SK-N-SH (cell line): Measurements from ENCODE around the gene FRMPD4. TPM values are rescaled to one million over a fixed set of nuclear protein-coding genes. Genes with fewer than 3 reads are reported as not detected.
A peak's percentile ranks its signal among the peaks of the same experiment; 100 is the strongest.

Source experiments
- CTCF ChIA-PET: fragments of 300-600, 350-600 bp; formaldehyde crosslinking; extraction: SDS; loops from one replicate; lab custom pipeline; 2021; lab: Yijun Ruan, JAX
- POLR2A ChIA-PET: fragments of 350-600 bp; sonication (Branson Sonifier 250); formaldehyde crosslinking; extraction: SDS; loops from one replicate; lab custom pipeline; 2020; ENCODE audit warnings: antibody characterized with exemption, inconsistent platforms; lab: Yijun Ruan, JAX
- DNase-seq: peaks from one replicate; pipeline ENCODE4 v3.0.0; 2012
- H2AFZ ChIP-seq: fragments of 200-600 bp; sonication (generic); 2 replicates; pipeline ENCODE4 v1.8.1; 2016; ENCODE audit warnings: antibody characterized with exemption, mild to moderate bottlenecking, low read depth
- H3F3A ChIP-seq: fragments of 200-600 bp; sonication (generic); replicated peaks from 2 replicates; pipeline ENCODE3; 2016; ENCODE audit warnings: antibody characterized with exemption, mild to moderate bottlenecking; ENCODE audit not compliant: insufficient read depth
- H3K27ac ChIP-seq, 2 experiments: fragments of 200-500 bp in 1 of 2; fragments of 200-600 bp in 1 of 2; sonication (Bioruptor generic) in 1 of 2; sonication (generic), shearing (Covaris generic) in 1 of 2; 2 replicates each; pipeline versions ENCODE4 v1.5.1 to v1.6.1; 2014 to 2016; ENCODE audit warnings: low read depth in 2 of 2, inconsistent platforms in 1 of 2, low read length in 1 of 2, mild to moderate bottlenecking in 1 of 2, mixed read lengths in 1 of 2
- H3K27me3 ChIP-seq: fragments of 200-600 bp; sonication (generic), shearing (Covaris generic); 2 replicates; pipeline ENCODE4 v1.6.1; 2016; ENCODE audit warnings: mixed run types; ENCODE audit not compliant: insufficient read depth
- H3K36me3 ChIP-seq, 2 experiments: fragments of 200-500 bp in 1 of 2; fragments of 200-600 bp in 1 of 2; sonication (Bioruptor generic) in 1 of 2; sonication (generic) in 1 of 2; replicated peaks in 1 of 2; 2 replicates each; pipeline versions ENCODE3 to v1.5.1; 2014 to 2016; ENCODE audit warnings: low read length in 1 of 2, mild to moderate bottlenecking in 1 of 2; ENCODE audit not compliant: insufficient read depth in 2 of 2, control insufficient read depth in 1 of 2
- H3K4me1 ChIP-seq, 2 experiments: fragments of 200-500 bp in 1 of 2; fragments of 200-600 bp in 1 of 2; sonication (Bioruptor generic) in 1 of 2; sonication (generic), shearing (Covaris generic) in 1 of 2; 2 replicates each; pipeline versions ENCODE4 v1.5.1 to v1.6.1; 2014 to 2016; ENCODE audit warnings: low read depth in 1 of 2, low read length in 1 of 2, mixed run types in 1 of 2; ENCODE audit not compliant: insufficient read depth in 2 of 2, control insufficient read depth in 1 of 2
- H3K4me2 ChIP-seq: fragments of 200-600 bp; sonication (generic), shearing (Covaris generic); 2 replicates; pipeline ENCODE4 v1.6.1; 2017; ENCODE audit warnings: mixed run types
- H3K4me3 ChIP-seq, 2 experiments: fragments of 200-500 bp in 1 of 2; fragments of 200-600 bp in 1 of 2; sonication (Bioruptor generic) in 1 of 2; sonication (generic), shearing (Covaris generic) in 1 of 2; 2 replicates each; pipeline versions ENCODE4 v1.5.1 to v1.8.1; 2014 to 2016; ENCODE audit warnings: low read depth in 2 of 2, inconsistent platforms in 1 of 2, low read length in 1 of 2, mild to moderate bottlenecking in 1 of 2, mixed read lengths in 1 of 2, moderate library complexity in 1 of 2
- H3K79me2 ChIP-seq: fragments of 200-600 bp; sonication (generic); 2 replicates; pipeline ENCODE4 v1.8.1; 2017; ENCODE audit warnings: mild to moderate bottlenecking; ENCODE audit not compliant: insufficient read depth
- H3K9ac ChIP-seq: fragments of 200-600 bp; sonication (generic); 2 replicates; pipeline ENCODE4 v1.6.1; 2017; ENCODE audit warnings: mixed run types
- H3K9me2 ChIP-seq: fragments of 200-600 bp; sonication (generic); 2 replicates; pipeline ENCODE4 v1.6.1; 2017; ENCODE audit warnings: mixed run types
- H3K9me3 ChIP-seq: fragments of 200-600 bp; sonication (generic); 2 replicates; pipeline ENCODE4 v1.6.1; 2017; ENCODE audit warnings: mixed run types, mild to moderate bottlenecking, moderate library complexity
- H4K20me1 ChIP-seq: fragments of 200-600 bp; sonication (generic); 2 replicates; pipeline ENCODE4 v1.6.1; 2017; ENCODE audit warnings: mild to moderate bottlenecking, mixed run types; ENCODE audit not compliant: insufficient read depth
- CTCF ChIP-seq: fragments of 200-600 bp; sonication (generic); IDR thresholded peaks from 2 replicates; pipeline ENCODE4 v1.6.1; 2017; ENCODE audit warnings: antibody characterized with exemption, mild to moderate bottlenecking, moderate library complexity
- EP300 ChIP-seq, 2 experiments: IDR thresholded peaks; 2 replicates each; pipeline versions ENCODE4 v1.4.0 to v1.6.1; 2012; ENCODE audit warnings: borderline replicate concordance in 1 of 2, low read depth in 1 of 2, low read length in 1 of 2
- EZH2phosphoT487 ChIP-seq: fragments of 200-600 bp; sonication (generic); IDR thresholded peaks from 2 replicates; pipeline ENCODE4 v1.6.1; 2017; ENCODE audit warnings: low read depth, mixed run types, mild to moderate bottlenecking, antibody characterized with exemption, moderate library complexity, borderline replicate concordance
- FOSL2 ChIP-seq: IDR thresholded peaks from 2 replicates; pipeline ENCODE4 v1.4.0; 2012; ENCODE audit warnings: low read depth, mild to moderate bottlenecking, moderate library complexity, borderline replicate concordance
- MEF2A ChIP-seq: IDR thresholded peaks from 2 replicates; pipeline ENCODE4 v1.4.0; 2012; ENCODE audit warnings: low read depth, borderline replicate concordance
- MXI1 ChIP-seq: IDR thresholded peaks from 2 replicates; pipeline ENCODE4 v1.6.1; 2012; ENCODE audit warnings: mild to moderate bottlenecking, low read depth, low read length, improper control_type of control experiment
- RAD21 ChIP-seq: IDR thresholded peaks from 2 replicates; pipeline ENCODE4 v1.6.1; 2012; ENCODE audit warnings: mild to moderate bottlenecking, low read length
- RCOR1 ChIP-seq: fragments of 150-350 bp; IDR thresholded peaks from 2 replicates; pipeline ENCODE4 v1.6.1; 2017; ENCODE audit warnings: antibody characterized with exemption, low read length
- SMC3 ChIP-seq: IDR thresholded peaks from 2 replicates; pipeline ENCODE4 v1.6.1; 2012; ENCODE audit warnings: low read depth, low read length, improper control_type of control experiment
- TCF12 ChIP-seq: IDR thresholded peaks from 2 replicates; pipeline ENCODE4 v1.4.0; 2012
- USF1 ChIP-seq: IDR thresholded peaks from 2 replicates; pipeline ENCODE4 v1.4.0; 2012; ENCODE audit warnings: low read depth, borderline replicate concordance
- USF2 ChIP-seq: fragments of 150-350 bp; IDR thresholded peaks from 2 replicates; pipeline ENCODE4 v1.6.1; 2017; ENCODE audit warnings: antibody characterized with exemption, low read length, low read depth, borderline replicate concordance
- WGBS: methylation state at CpG from one replicate; pipeline ENCODE4 v1.1.6; 2017; ENCODE audit warnings: low lambda C conversion rate; 5-methylcytosine and 5-hydroxymethylcytosine counted together
- polyA plus RNA-seq, 3 experiments: library from polyadenylated mRNA; depleted of rRNA; stranded (reverse); fragments of >200 nt; gene quantifications; 2 replicates each; pipeline ENCODE4 v1.2.3, GENCODE V29; 2012

The FRMPD4 gene
- polyA plus RNA-seq, 1 of the 3 experiments (the other 2 are of a cell fraction), result not detected

GRCh38 chrX:12197030-12197429, 58.8 kb downstream of the FRMPD4 start:
- DNase-seq, result no peak
- WGBS, result 4% methylated on average over 2 of the region's 2 CpGs

GRCh38 chrX:12206413-12206812, 68.1 kb downstream of the FRMPD4 start:
- H3K9me2 ChIP-seq, result no peaks in the 10 kb centered on the region
- no peak overlapping the region for H3K27ac ChIP-seq
- no peaks in the 10 kb centered on the region for H3K4me1 ChIP-seq
- no peaks in the 10 kb centered on the region for H3K79me2 ChIP-seq
- no peak overlapping the region for H3K9ac ChIP-seq
- no peak for DNase-seq
- CTCF ChIA-PET, result no interaction called here
- H3K36me3 ChIP-seq, result no peaks in the 10 kb centered on the region
- H3F3A ChIP-seq, result peaks cover 6% of the 10 kb centered on the region
- no CpG with 5 or more reads among the region's 1 CpG for WGBS
- H4K20me1 ChIP-seq, result no peaks in the 10 kb centered on the region
- H3K4me3 ChIP-seq, result no peak overlapping the region
- no peaks in the 10 kb centered on the region; the same call in 1 of the 2 replicates for H3K27me3 ChIP-seq
- H3K9me3 ChIP-seq, result no peaks in the 10 kb centered on the region
- no peak overlapping the region for H2AFZ ChIP-seq
- POLR2A ChIA-PET, result no interaction called here
- TF ChIP-seq TCF12 (no peak), RAD21 (no peak)
- H3K4me2 ChIP-seq, result no peak overlapping the region

More at GRCh38 chrX:12197030-12197429, 58.8 kb downstream of the FRMPD4 start:
- Histone ChIP-seq H3K9me3 (no peaks in the 10 kb centered on the region), H3K27ac (no peak overlapping the region), H3K9ac (no peak overlapping the region), H4K20me1 (no peaks in the 10 kb centered on the region), H3K9me2 (no peaks in the 10 kb centered on the region), H3K36me3 (no peaks in the 10 kb centered on the region), H3K4me2 (no peak overlapping the region), H3K27me3 (no peaks in the 10 kb centered on the region; the same call in 1 of the 2 replicates), H3K79me2 (no peaks in the 10 kb centered on the region), H2AFZ (no peak overlapping the region), H3F3A (no peaks in the 10 kb centered on the region), H3K4me3 (no peak overlapping the region), H3K4me1 (no peaks in the 10 kb centered on the region)
- CTCF ChIA-PET, result no interaction called here
- POLR2A ChIA-PET, result no interaction called here
- TF ChIP-seq EZH2phosphoT487 (no peak), MEF2A (no peak), RCOR1 (no peak), MXI1 (no peak), CTCF (no peak), USF2 (no peak)

- no peaks in the 10 kb centered on the region for H3K79me2 ChIP-seq
- no peak overlapping the region; the same call in 1 of the 2 replicates for H3K9ac ChIP-seq
- H3K4me3 ChIP-seq, result peak overlapping the region in 1 of 2 experiments; percentile 1; a peak in 1 of 4 replicates
- no peaks in the 10 kb centered on the region for H3K9me2 ChIP-seq
- no peak for DNase-seq
- H3K4me2 ChIP-seq, result peak overlapping the region; percentile 54
- no peaks in the 10 kb centered on the region for H3K27me3 ChIP-seq
- H3K9me3 ChIP-seq, result no peaks in the 10 kb centered on the region
- TF ChIP-seq USF1 (peak; percentile 56; the same call in 1 of the 2 replicates), EP300 (IDR thresholded peaks at IDR 0.05; ENCODE audit: borderline replicate concordance in 1 of 2, low read depth in 1 of 2, low read length in 1 of 2) (no peak), SMC3 (no peak), USF2 (no peak), FOSL2 (peak; percentile 7; the same call in 1 of the 2 replicates)
- POLR2A ChIA-PET, result no interaction called here
- no peaks in the 10 kb centered on the region for H3K4me1 ChIP-seq
- WGBS, result 3% methylated on average over 4 of the region's 4 CpGs
- H3F3A ChIP-seq, result peaks cover 6% of the 10 kb centered on the region
- CTCF ChIA-PET, result no interaction called here
- peak overlapping the region; percentile 39; the same call in 1 of the 2 replicates for H2AFZ ChIP-seq
- H4K20me1 ChIP-seq, result no peaks in the 10 kb centered on the region
- no peaks in the 10 kb centered on the region for H3K36me3 ChIP-seq
- H3K27ac ChIP-seq, result peak overlapping the region in 1 of 2 experiments; percentile 53; a peak in 2 of 4 replicates
Measured at GRCh38 chrX:12210196-12210815, 72.0 kb downstream of the FRMPD4 start.
